Measurements from ENCODE around the gene MAP4K1.

Gene MAP4K1

DNA sequence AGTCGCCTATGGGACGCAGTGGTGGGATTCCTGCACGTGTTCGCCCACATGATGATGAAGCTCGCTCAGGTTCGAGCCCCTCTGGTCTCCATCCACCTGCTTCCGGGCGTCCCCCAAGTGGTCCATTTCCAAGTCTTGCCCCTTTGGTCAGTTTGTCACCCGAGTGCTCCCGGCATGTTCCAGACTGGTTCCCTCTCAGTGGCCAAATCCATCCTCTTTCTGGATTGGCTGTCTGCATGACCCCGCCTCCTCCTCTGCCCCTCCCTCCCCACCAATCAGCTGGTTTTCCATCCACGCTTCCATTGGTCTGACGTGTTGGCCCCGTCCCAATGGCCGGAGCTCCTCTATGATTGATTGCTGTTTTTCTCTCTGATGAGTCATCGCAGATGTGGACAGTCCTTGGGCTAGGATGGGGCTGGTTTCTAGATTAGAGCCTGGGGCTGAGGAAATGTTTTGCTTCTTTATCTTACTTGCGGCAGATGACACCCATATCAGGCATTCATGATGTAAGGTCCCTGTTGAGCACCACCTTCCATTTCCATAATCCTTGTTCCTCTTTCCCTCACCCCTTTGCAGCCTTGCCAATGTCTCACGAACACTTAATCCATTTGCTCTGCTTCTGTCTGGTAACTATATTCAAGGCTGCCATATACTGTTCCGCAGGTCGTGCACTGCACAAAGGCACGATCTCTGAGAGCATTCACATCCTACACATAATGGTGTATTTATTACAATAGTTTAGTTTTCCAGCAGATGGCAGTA lies 73.8 kb downstream of the MAP4K1 start:
- no peak for DNase-seq (ENCODE audit: low spot score)

DNA sequence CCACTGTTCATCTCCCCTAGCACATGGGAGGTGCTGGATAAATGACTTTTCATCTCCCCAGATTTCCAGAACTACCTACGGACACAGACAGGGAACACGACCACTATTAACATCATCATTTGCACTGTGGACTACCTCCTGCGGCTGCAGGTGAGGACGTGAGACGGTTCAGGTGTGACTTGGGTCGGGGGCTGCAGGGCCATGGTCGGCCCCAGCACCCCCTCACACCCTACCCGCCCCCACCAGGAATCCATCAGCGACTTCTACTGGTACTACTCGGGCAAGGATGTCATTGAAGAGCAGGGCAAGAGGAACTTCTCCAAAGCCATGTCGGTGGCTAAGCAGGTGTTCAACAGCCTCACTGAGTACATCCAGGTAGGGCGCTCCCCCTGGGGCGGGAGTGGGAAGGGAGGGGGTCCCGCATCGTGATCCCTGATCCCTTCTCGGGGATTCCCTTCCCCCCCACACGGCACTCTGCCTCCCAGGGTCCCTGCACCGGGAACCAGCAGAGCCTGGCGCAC lies 74.4 kb downstream of the MAP4K1 start:
- DNase-seq (ENCODE audit: low spot score), result no peak

DNA sequence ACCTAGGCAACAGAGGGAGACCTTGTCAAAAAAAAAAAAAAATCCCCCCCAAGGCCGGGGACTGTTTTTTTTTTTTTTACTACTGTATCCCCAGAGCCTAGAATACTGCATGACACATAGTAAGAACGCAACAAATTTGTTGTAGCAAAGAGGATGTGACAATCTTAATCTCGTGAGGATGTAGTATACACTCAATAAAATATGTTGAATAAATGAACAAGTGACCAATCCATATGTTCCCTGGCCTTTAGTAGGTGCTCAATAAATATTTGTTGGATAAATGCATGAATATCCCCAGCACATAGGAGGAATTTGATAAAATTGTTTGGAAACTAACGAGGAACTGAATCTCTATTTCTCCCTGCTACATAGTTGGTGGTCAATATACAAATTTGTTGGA lies 75.7 kb downstream of the MAP4K1 start:
- DNase-seq (ENCODE audit: low spot score), result no peak

DNA sequence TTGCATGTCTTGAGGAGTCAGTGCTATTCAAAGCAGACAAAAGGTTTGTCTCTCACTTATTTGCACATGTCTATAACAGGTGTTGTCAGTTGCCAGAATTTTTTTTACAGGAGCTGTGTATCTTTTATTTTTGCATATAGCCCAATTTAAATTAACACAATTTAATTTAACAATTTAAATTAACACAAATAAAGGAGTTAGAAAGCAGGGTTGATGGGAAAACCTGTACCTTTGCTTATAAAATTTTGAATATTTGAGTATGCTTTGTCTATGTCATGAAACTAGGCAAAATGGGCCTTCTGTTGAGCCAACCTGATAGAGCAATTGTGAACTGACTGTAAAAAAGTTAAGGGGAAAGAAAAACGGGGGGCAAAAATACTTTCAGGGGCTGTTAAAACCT lies 78.0 kb downstream of the MAP4K1 start:
- no peak for DNase-seq (ENCODE audit: low spot score)

DNA sequence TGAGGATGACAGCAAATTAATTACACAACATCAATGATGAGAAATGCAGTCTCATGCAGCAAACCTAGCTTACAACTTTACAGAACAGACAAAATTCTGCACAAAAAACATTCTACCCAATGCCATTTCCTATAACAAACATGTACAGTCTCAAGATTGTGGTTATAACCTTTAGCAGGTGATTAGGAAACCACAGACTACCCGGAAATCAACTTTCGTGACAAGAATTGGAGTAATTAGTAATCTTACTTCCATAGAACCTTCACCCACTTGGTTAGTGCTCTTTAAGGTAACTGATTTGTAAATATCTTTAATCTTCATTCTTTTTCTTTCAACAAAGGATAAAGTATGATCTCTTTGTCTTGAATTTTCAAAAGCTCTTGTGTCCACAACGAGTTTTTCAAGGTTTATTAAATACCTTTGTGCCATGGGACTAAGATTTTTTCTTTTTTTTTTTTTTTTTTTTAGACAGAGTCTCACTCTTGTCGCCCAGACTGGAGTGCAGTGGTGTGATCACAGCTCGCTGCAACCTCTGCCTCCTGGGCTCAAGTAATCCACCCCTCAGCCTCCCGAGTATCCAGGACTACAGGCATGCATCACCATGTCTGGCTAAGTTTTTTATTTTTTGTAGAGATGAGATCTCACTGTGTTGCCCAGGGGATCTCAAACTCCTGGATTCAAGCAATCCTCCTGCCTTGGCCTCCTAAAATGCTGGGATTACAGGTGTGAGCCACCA lies 78.8 kb downstream of the MAP4K1 start:
- DNase-seq (ENCODE audit: low spot score), result peak; percentile 88

DNA sequence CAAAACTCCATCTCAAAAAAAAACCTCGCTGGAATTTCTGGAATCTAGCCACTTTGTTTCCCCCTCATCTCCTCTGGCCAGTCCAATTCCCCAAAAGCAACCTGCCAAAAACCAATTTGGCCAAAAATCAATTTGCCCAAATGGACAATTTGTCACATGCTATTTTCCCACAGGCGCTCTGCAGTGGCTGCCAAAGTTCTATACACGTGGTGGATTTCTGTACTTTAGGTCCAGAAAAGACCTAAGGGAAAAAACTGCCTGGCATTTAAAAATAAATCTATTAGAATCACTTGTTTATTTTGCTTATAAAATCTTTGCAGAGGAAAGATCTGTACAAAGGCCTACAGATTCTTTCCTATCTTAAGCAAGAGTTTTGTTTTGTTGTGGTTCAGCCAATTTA lies 79.4 kb downstream of the MAP4K1 start:
- DNase-seq (ENCODE audit: low spot score), result no peak

Data from CD4-positive, alpha-beta T cell treated with Interleukin-2 at 100 ng/mL for 4 hours (primary cell).